GM12878 (cell line): ENCODE measurements around the gene BICRAL. TPM values are rescaled to one million over a fixed set of nuclear protein-coding genes. Genes with fewer than 3 reads are reported as not detected.

Experiments
- ATAC-seq: fragments of 200-7000 bp; cut with Tn5 transposase; 3 replicates; pipeline ENCODE4 v1.9.1; 2020; ENCODE audit warnings: mild to moderate bottlenecking, moderate library complexity
- BruUV-seq: library from RNA; stranded (reverse); fragments of 400-500 nt; replicated peaks from 2 replicates; lab custom pipeline; 2021; lab: Mats Ljungman, UMichigan
- CTCF ChIA-PET: fragments of 300-600 bp; sonication (Branson Sonifier 250); formaldehyde crosslinking; extraction: SDS; loops from one replicate; lab custom pipeline; 2021; ENCODE audit warnings: inconsistent platforms; lab: Yijun Ruan, JAX
- POLR2A ChIA-PET: fragments of 350-600 bp; formaldehyde crosslinking; extraction: SDS; loops from one replicate; lab custom pipeline; 2021; ENCODE audit warnings: inconsistent platforms; lab: Charles Lee
- RAD21 ChIA-PET: fragments of 300-600 bp; sonication (Branson Sonifier 250); formaldehyde crosslinking; loops from one replicate; lab custom pipeline; 2023; ENCODE audit warnings: antibody characterized with exemption; ENCODE audit not compliant: unreplicated experiment; lab: Charles Lee
- SMC1A ChIA-PET: fragments of 300-600 bp; sonication (Branson Sonifier 250); formaldehyde crosslinking; loops from one replicate; lab custom pipeline; 2023; ENCODE audit not compliant: unreplicated experiment, uncharacterized antibody; lab: Charles Lee
- DNase-seq: peaks from one replicate; pipeline ENCODE4 v3.0.0-alpha.2; 2011; ENCODE audit warnings: low read depth, low spot score
- FAIRE-seq: peaks from 3 replicates; lab custom pipeline; 2011; peaks lifted over from hg19 to GRCh38; lab: Jason Lieb, UNC
- H2AFZ ChIP-seq: 2 replicates; pipeline ENCODE4 v1.6.0; 2011; ENCODE audit warnings: low read depth, low read length, control low read depth; ENCODE audit not compliant: control insufficient read depth
- H3K27ac ChIP-seq: 2 replicates; pipeline ENCODE4 v1.5.1; 2011; ENCODE audit warnings: control low read depth; ENCODE audit not compliant: control insufficient read depth, insufficient read depth
- H3K27me3 ChIP-seq, 2 experiments: replicated peaks in 1 of 2; 2 replicates each; pipeline versions ENCODE4 v1.6.0 to v1.6.1; 2011; ENCODE audit warnings: low read length in 1 of 2; ENCODE audit not compliant: control insufficient read depth in 2 of 2, insufficient read depth in 2 of 2
- H3K36me3 ChIP-seq, 2 experiments: 2 replicates each; pipeline ENCODE4 v1.5.1; 2011; ENCODE audit warnings: low read length in 1 of 2; ENCODE audit not compliant: control insufficient read depth in 2 of 2, insufficient read depth in 2 of 2
- H3K4me1 ChIP-seq: 2 replicates; pipeline ENCODE4 v1.6.1; 2011; ENCODE audit warnings: mild to moderate bottlenecking, low read length, moderate library complexity, mixed read lengths; ENCODE audit not compliant: control insufficient read depth, insufficient read depth
- H3K4me2 ChIP-seq: 2 replicates; pipeline ENCODE4 v1.6.0; 2011; ENCODE audit warnings: control low read depth; ENCODE audit not compliant: control insufficient read depth, insufficient read depth
- H3K4me3 ChIP-seq: fragments of 200-600 bp; sonication (generic); 2 replicates; pipeline ENCODE4 v1.5.1; 2016
- H3K79me2 ChIP-seq: 2 replicates; pipeline ENCODE4 v1.6.0; 2011; ENCODE audit warnings: low read length; ENCODE audit not compliant: control insufficient read depth, insufficient read depth
- H3K9ac ChIP-seq: 2 replicates; pipeline ENCODE4 v1.8.0; 2011; ENCODE audit warnings: low read length, control low read depth, mixed read lengths; ENCODE audit not compliant: control insufficient read depth, insufficient read depth
- H3K9me3 ChIP-seq: replicated peaks from 3 replicates; pipeline ENCODE4 v1.5.1; 2011; ENCODE audit warnings: mild to moderate bottlenecking, low read length; ENCODE audit not compliant: control insufficient read depth, insufficient read depth
- H4K20me1 ChIP-seq: 2 replicates; pipeline ENCODE4 v1.6.0; 2011; ENCODE audit not compliant: control insufficient read depth, insufficient read depth
- BACH1 ChIP-seq: fragments of 450-650 bp; IDR thresholded peaks from 2 replicates; pipeline ENCODE4 v1.6.1; 2017; ENCODE audit warnings: mild to moderate bottlenecking, borderline replicate concordance
- CTCF ChIP-seq, 3 experiments: IDR thresholded peaks in 2 of 3; conservative IDR thresholded peaks in 1 of 3; 2 replicates each; pipeline ENCODE4 v1.5.1; 2011; ENCODE audit warnings: low read depth in 3 of 3, low read length in 3 of 3, mild to moderate bottlenecking in 3 of 3, control low read depth in 2 of 3, moderate library complexity in 2 of 3, inconsistent platforms in 1 of 3, mixed read lengths in 1 of 3; ENCODE audit not compliant: control insufficient read depth in 2 of 3, insufficient read depth in 1 of 3; ENCODE audit errors: extremely low read depth in 1 of 3
- KAT2A ChIP-seq: conservative IDR thresholded peaks from 2 replicates; pipeline ENCODE4 v1.6.1; 2011; ENCODE audit warnings: low read depth, low read length; ENCODE audit not compliant: control insufficient read depth
- NFIC ChIP-seq: IDR thresholded peaks from 2 replicates; pipeline ENCODE4 v1.6.1; 2012; ENCODE audit warnings: low read depth, mild to moderate bottlenecking, inconsistent platforms, low read length, moderate library complexity
- NRF1 ChIP-seq: conservative IDR thresholded peaks from 2 replicates; pipeline ENCODE4 v1.6.1; 2011; ENCODE audit warnings: mild to moderate bottlenecking, low read depth, low read length, improper control_type of control experiment
- POLR2A ChIP-seq: IDR thresholded peaks from 2 replicates; pipeline ENCODE4 v1.6.1; 2011; ENCODE audit warnings: low read depth, mild to moderate bottlenecking, low read length
- TCF12 ChIP-seq: IDR thresholded peaks from 2 replicates; pipeline ENCODE4 v1.6.1; 2011; ENCODE audit warnings: low read depth, mild to moderate bottlenecking, low read length
- ZNF384 ChIP-seq: IDR thresholded peaks from 2 replicates; pipeline ENCODE4 v1.6.1; 2012; ENCODE audit warnings: low read depth, mild to moderate bottlenecking, low read length, improper control_type of control experiment, borderline replicate concordance
- WGBS: methylation state at CpG from one replicate; pipeline ENCODE4 v1.1.6; 2016; ENCODE audit warnings: low lambda C conversion rate; ENCODE audit not compliant: insufficient replicate concordance, insufficient coverage; ENCODE audit errors: missing lambda C conversion rate; 5-methylcytosine and 5-hydroxymethylcytosine counted together
- in situ Hi-C: fragments of 300-500 bp; cut with MboI; formaldehyde crosslinking; loops from 9 replicates; pipeline ENCODE4 v1.14.3; 2018; ENCODE audit warnings: mixed read lengths
- intact Hi-C: fragments of 100-400 bp; cut with micrococcal nuclease; formaldehyde crosslinking; loops from one replicate; pipeline ENCODE4 v1.14.2; 2022; ENCODE audit not compliant: unreplicated experiment
- polyA plus RNA-seq, 11 experiments: library from polyadenylated mRNA; depleted of rRNA in 4 of 11; unstranded in 6 of 11; stranded (reverse) in 5 of 11; fragments of >200 nt; fragmentation: Nextera tagmentation in 4 of 11; fragmentation: Illumina TruSeq in 1 of 11; extraction: Ambion mirVana in 4 of 11; extraction: Trizol in 1 of 11; gene quantifications; 1 replicate in 1 of 11; 2 replicates in 10 of 11; pipeline versions ENCODE4 v1.2.1 to v1.2.3, GENCODE V29; 2011 to 2016; ENCODE audit warnings: inconsistent platforms in 2 of 11, missing spikeins in 2 of 11, low read depth in 1 of 11
- total RNA-seq, 4 experiments: library from RNA; depleted of rRNA in 3 of 4; stranded (reverse); fragments of >200 nt in 3 of 4; fragmentation: Illumina TruSeq in 1 of 4; extraction: Trizol in 1 of 4; gene quantifications; 2 replicates each; pipeline versions ENCODE4 v1.2.1 to v1.2.3, GENCODE V29; 2013 to 2021

Gene BICRAL
- total and polyA plus RNA-seq, 10 of the 15 experiments (the other 5 are each of a cell fraction or from before 2014, with no cell fraction given), result 1.9 to 16.6 (median 8.5) TPM

- ATAC-seq (peak; percentile 52), FAIRE-seq (no peak), DNase-seq (no peak)
- Histone ChIP-seq H3K79me2 (no peaks in the 10 kb centered on the region), H3K4me1 (no peaks in the 10 kb centered on the region), H4K20me1 (no peaks in the 10 kb centered on the region), H3K9me3 (no peaks in the 10 kb centered on the region), H3K4me3 (no peak overlapping the region), H2AFZ (no peak overlapping the region), H3K36me3 (peaks cover 0 to 8% of the 10 kb centered on the region in 2 experiments; a peak in 2 of 4 replicates), H3K4me2 (no peak overlapping the region), H3K27me3 (no peaks in the 10 kb centered on the region), H3K27ac (no peak overlapping the region), H3K9ac (no peak overlapping the region)
- TF ChIP-seq NRF1, result no peak
- no peak for TF ChIP-seq POLR2A
- no peak for TF ChIP-seq BACH1
- TF ChIP-seq NFIC, result no peak
- TF ChIP-seq KAT2A, result no peak
- TF ChIP-seq TCF12, result no peak
- 0 out of 6 replicates have a peak, but pooled peaks of 1 of the 3 experiments have one; percentile 8 for TF ChIP-seq CTCF (IDR thresholded peaks at IDR 0.05 in 2 of 3, conservative IDR thresholded peaks at IDR 0.05 in 1 of 3; ENCODE audit: control insufficient read depth in 2 of 3, extremely low read depth in 1 of 3, insufficient read depth in 1 of 3, low read depth in 3 of 3, low read length in 3 of 3)
- no peak for TF ChIP-seq ZNF384
- SMC1A ChIA-PET, result interaction anchor here (1.5 kb wide), 1 partner anchor 59 kb away, joined by 4 read pairs; the partner anchor contains the start of gene RPL7L1
- CTCF ChIA-PET, result interaction anchor here (1.6 kb wide), 1 partner anchor 12 kb away, joined by 3 read pairs; no protein-coding TSS in a partner anchor
- in situ Hi-C loops (no loop called here), intact Hi-C loops (no loop called here)
- 97% methylated on average over 3 of the region's 3 CpGs for WGBS
- BruUV-seq, result no TSS peak
- POLR2A ChIA-PET, result no interaction called here
- RAD21 ChIA-PET, result interaction anchor here (1.1 kb wide), 1 partner anchor 9 kb away, joined by 4 read pairs; no protein-coding TSS in a partner anchor
Observed at GRCh38 chr6:42819803-42820511, 38.1 kb downstream of the BICRAL start.
